GM12865 (cell line): ENCODE measurements around the gene RSKR.

Source experiments
- DNase-seq: peaks from one replicate; pipeline ENCODE4 v3.0.0; 2010; ENCODE audit warnings: low read depth
- H3K4me3 ChIP-seq: 2 replicates; pipeline ENCODE4 v1.5.1; 2011; ENCODE audit warnings: mild to moderate bottlenecking, low read depth, low read length, control low read depth
- CTCF ChIP-seq: IDR thresholded peaks from 2 replicates; pipeline ENCODE4 v1.5.1; 2011; ENCODE audit warnings: low read length, control low read depth, low read depth, inconsistent platforms; ENCODE audit not compliant: insufficient read depth; ENCODE audit errors: missing control alignments

Gene RSKR

GRCh38 chr17:28641579-28641978 lies 27.6 kb upstream of the RSKR start:
- no peak overlapping the region for H3K4me3 ChIP-seq
- no peak for DNase-seq
- TF ChIP-seq CTCF, result no peak

- H3K4me3 ChIP-seq, result no peak overlapping the region
- no peak for TF ChIP-seq CTCF
- no peak for DNase-seq
These were observed 21.5 kb upstream of the RSKR start for GRCh38 chr17:28635506-28635905.

- DNase-seq, result no peak
These were observed 20.4 kb upstream of the RSKR start for GRCh38 chr17:28634206-28634865.

GRCh38 chr17:28626818-28627217 lies 12.8 kb upstream of the RSKR start:
- DNase-seq, result no peak
- H3K4me3 ChIP-seq, result no peak overlapping the region
- TF ChIP-seq CTCF, result no peak

More at GRCh38 chr17:28634206-28634865, 20.4 kb upstream of the RSKR start:
- no peak overlapping the region for H3K4me3 ChIP-seq
- no peak for TF ChIP-seq CTCF

GRCh38 chr17:28624148-28624547 lies 10.2 kb upstream of the RSKR start:
- no peak overlapping the region for H3K4me3 ChIP-seq
- DNase-seq, result no peak
- no peak for TF ChIP-seq CTCF

GRCh38 chr17:28623696-28624095 lies 9.7 kb upstream of the RSKR start:
- H3K4me3 ChIP-seq, result no peak overlapping the region
- DNase-seq, result no peak
- no peak for TF ChIP-seq CTCF

- no peak for DNase-seq
- no peak for TF ChIP-seq CTCF
- no peak overlapping the region for H3K4me3 ChIP-seq
These were observed 8.2 kb upstream of the RSKR start for GRCh38 chr17:28622186-28622585.
